K562 treated with DMSO at 1 percent for 24 hours (cell line): ENCODE measurements around the gene NUCB1. TPM values are rescaled to one million over a fixed set of nuclear protein-coding genes. Genes with fewer than 3 reads are reported as not detected.

Experiments used
- total RNA-seq: library from RNA; unstranded; fragments of 300-600 nt; gene quantifications from 2 replicates; pipeline ENCODE4 v1.2.3, GENCODE V29; 2022; ENCODE audit warnings: low read depth; ENCODE audit not compliant: insufficient read depth

NUCB1 gene
- total RNA-seq: 445 and 480 TPM in 2 replicates

GRCh38 chr19:48899781-48900476 is at the start of gene NUCB1:
NUCB1 (plus strand) TSS chr19:48900312; CDS start chr19:48900797, 485 bp downstream.

GRCh38 chr19:48868114-48868886 is 31.8 kb upstream of the NUCB1 start, which contains the start of gene PLEKHA4:
PLEKHA4 (minus strand) TSS chr19:48868617; CDS start chr19:48867620, 997 bp downstream.

GRCh38 chr19:48872182-48872883 is 27.8 kb upstream of the NUCB1 start, which contains the start of gene PPP1R15A:
PPP1R15A (plus strand) TSS chr19:48872421; CDS start chr19:48873234, 813 bp downstream.

GRCh38 chr19:48933382-48933932 is 33.3 kb downstream of the NUCB1 start, which contains the start of gene DHDH:
DHDH (plus strand) TSS chr19:48933699; CDS start chr19:48933722, 23 bp downstream.

GRCh38 chr19:48954595-48955307 is 54.6 kb downstream of the NUCB1 start, which contains the start of gene BAX:
BAX (plus strand) TSS chr19:48954875; CDS start chr19:48954929, 54 bp downstream.

GRCh38 chr19:48965040-48965805 is 65.1 kb downstream of the NUCB1 start, which contains the start of gene FTL:
FTL (plus strand) TSS chr19:48965309; CDS start chr19:48965508, 199 bp downstream.

Other genes with a start within 250 kb of the NUCB1 start
- 0.58 and 1.2 TPM in 2 replicates for gene NTN5, start 227.3 kb upstream of the NUCB1 start, total RNA-seq
- gene FUT2, start 204.3 kb upstream of the NUCB1 start, total RNA-seq: 0.30 and 1.4 TPM in 2 replicates
- gene MAMSTR, start 180.6 kb upstream of the NUCB1 start, total RNA-seq: 0.47 and 1.1 TPM in 2 replicates
- 10.2 and 11.7 TPM in 2 replicates for gene RASIP1, start 159.7 kb upstream of the NUCB1 start, total RNA-seq
- gene IZUMO1, start 153.4 kb upstream of the NUCB1 start, total RNA-seq: 0.65 TPM in 1 of 2 replicates, not detected in the other
- 8.7 and 9.8 TPM in 2 replicates for gene FUT1, start 147.7 kb upstream of the NUCB1 start, total RNA-seq
- gene FGF21, start 144.8 kb upstream of the NUCB1 start, total RNA-seq: 0.72 TPM in 1 of 2 replicates, not detected in the other
- 77.3 and 83.0 TPM in 2 replicates for gene BCAT2, start 89.3 kb upstream of the NUCB1 start, total RNA-seq
- 1.1 TPM in 1 of 2 replicates, not detected in the other for gene HSD17B14, start 63.8 kb upstream of the NUCB1 start, total RNA-seq
- gene PLEKHA4, start 31.7 kb upstream of the NUCB1 start, total RNA-seq: 49.1 and 54.5 TPM in 2 replicates
- gene PPP1R15A, start 27.9 kb upstream of the NUCB1 start, total RNA-seq: 88.6 and 88.9 TPM in 2 replicates
- gene TULP2, start 1.6 kb upstream of the NUCB1 start, total RNA-seq: 0.88 and 3.5 TPM in 2 replicates
- 4.8 and 5.0 TPM in 2 replicates for gene DHDH, start 33.4 kb downstream of the NUCB1 start, total RNA-seq
- 136 and 153 TPM in 2 replicates for gene BAX, start 54.6 kb downstream of the NUCB1 start, total RNA-seq
- 7,562 and 7,983 TPM in 2 replicates for gene FTL, start 65.0 kb downstream of the NUCB1 start, total RNA-seq
- 26.8 and 34.3 TPM in 2 replicates for gene GYS1, start 93.0 kb downstream of the NUCB1 start, total RNA-seq
- 295 and 316 TPM in 2 replicates for gene RUVBL2, start 93.6 kb downstream of the NUCB1 start, total RNA-seq
- gene LHB, start 116.8 kb downstream of the NUCB1 start, total RNA-seq: not detected in 2 replicates
- gene CGB3, start 124.0 kb downstream of the NUCB1 start, total RNA-seq: not detected in 2 replicates
- gene CGB2, start 131.6 kb downstream of the NUCB1 start, total RNA-seq: 4.8 and 8.7 TPM in 2 replicates
- gene CGB1, start 136.6 kb downstream of the NUCB1 start, total RNA-seq: not detected in 2 replicates
- gene CGB5, start 143.5 kb downstream of the NUCB1 start, total RNA-seq: not detected in 2 replicates
- gene CGB8, start 148.8 kb downstream of the NUCB1 start, total RNA-seq: not detected in 2 replicates
- not detected in 2 replicates for gene CGB7, start 157.4 kb downstream of the NUCB1 start, total RNA-seq
- gene NTF4, start 164.5 kb downstream of the NUCB1 start, total RNA-seq: not detected in 2 replicates
- gene KCNA7, start 172.4 kb downstream of the NUCB1 start, total RNA-seq: not detected in 2 replicates
- gene SNRNP70, start 185.1 kb downstream of the NUCB1 start, total RNA-seq: 219 and 229 TPM in 2 replicates
- gene LIN7B, start 214.1 kb downstream of the NUCB1 start, total RNA-seq: 16.2 and 19.1 TPM in 2 replicates
- gene C19orf73, start 218.8 kb downstream of the NUCB1 start, total RNA-seq: 1.3 and 2.4 TPM in 2 replicates
- 14.2 and 15.9 TPM in 2 replicates for gene PPFIA3, start 219.2 kb downstream of the NUCB1 start, total RNA-seq